Naive thymus-derived CD4-positive, alpha-beta T cell (primary cell): ENCODE measurements around the gene SCAPER. TPM values are rescaled to one million over a fixed set of nuclear protein-coding genes. Genes with fewer than 3 reads are reported as not detected.
A peak's percentile ranks its signal among the peaks of the same experiment; 100 is the strongest.

Experiments used
- ATAC-seq: fragments of 150-1000 bp; cut with Tn5 transposase; 2 replicates; pipeline ENCODE4 v1.10.0; 2021; ENCODE audit warnings: mild to moderate bottlenecking, moderate library complexity
- CTCF ChIA-PET: fragments of 350-600 bp; sonication (Branson Sonifier 250); formaldehyde crosslinking; loops from one replicate; lab custom pipeline; 2021; ENCODE audit warnings: antibody characterized with exemption; lab: Charles Lee
- POLR2A ChIA-PET: fragments of 350-600 bp; sonication (Branson Sonifier 250); formaldehyde crosslinking; loops from one replicate; lab custom pipeline; 2021; ENCODE audit warnings: antibody characterized with exemption, inconsistent platforms; lab: Charles Lee
- DNase-seq, 9 donors: peaks; one replicate each; pipeline versions ENCODE4 v3.0.0 to v3.0.0-alpha.2; 2020 to 2022; ENCODE audit warnings: mixed read lengths in 1 of 9
- H3K27ac ChIP-seq: one replicate; pipeline ENCODE4 v1.7.0; 2013; ENCODE audit warnings: mild to moderate bottlenecking, low read depth, low read length, moderate library complexity
- H3K27me3 ChIP-seq, 2 donors: one replicate each; pipeline ENCODE4 v1.7.0; 2013; ENCODE audit warnings: low read length in 2 of 2, mild to moderate bottlenecking in 2 of 2, moderate library complexity in 2 of 2; ENCODE audit not compliant: control insufficient read depth in 2 of 2, insufficient read depth in 2 of 2
- H3K36me3 ChIP-seq, 3 experiments: 1 replicate in 2 of 3; 2 replicates in 1 of 3; pipeline ENCODE4 v1.7.0; 2013; ENCODE audit warnings: low read length in 3 of 3, mild to moderate bottlenecking in 3 of 3, moderate library complexity in 1 of 3; ENCODE audit not compliant: insufficient read depth in 3 of 3, control insufficient read depth in 2 of 3
- H3K4me1 ChIP-seq, 2 donors: one replicate each; pipeline ENCODE4 v1.7.0; 2013; ENCODE audit warnings: low read length in 2 of 2, mild to moderate bottlenecking in 2 of 2, moderate library complexity in 1 of 2; ENCODE audit not compliant: control insufficient read depth in 2 of 2, insufficient read depth in 2 of 2
- H3K4me3 ChIP-seq: 2 replicates; pipeline ENCODE4 v1.7.0; 2013; ENCODE audit warnings: mild to moderate bottlenecking, low read length
- H3K9me3 ChIP-seq, 3 experiments: 1 replicate in 2 of 3; 2 replicates in 1 of 3; pipeline ENCODE4 v1.7.0; 2013; ENCODE audit warnings: low read length in 3 of 3; ENCODE audit not compliant: control insufficient read depth in 2 of 3
- H3K27ac Mint-ChIP-seq, 9 donors: one replicate each; pipeline ENCODE4 v1.8.0; 2020 to 2022; ENCODE audit warnings: mixed read lengths in 9 of 9, mild to moderate bottlenecking in 8 of 9, moderate library complexity in 5 of 9, inconsistent platforms in 2 of 9
- H3K27me3 Mint-ChIP-seq, 5 donors: one replicate each; pipeline ENCODE4 v1.8.0; 2021 to 2022; ENCODE audit warnings: mixed read lengths in 5 of 5, mild to moderate bottlenecking in 1 of 5
- H3K36me3 Mint-ChIP-seq, 5 donors: one replicate each; pipeline ENCODE4 v1.8.0; 2020 to 2022; ENCODE audit warnings: mixed read lengths in 5 of 5, mild to moderate bottlenecking in 3 of 5, inconsistent platforms in 1 of 5
- H3K4me1 Mint-ChIP-seq, 7 donors: one replicate each; pipeline ENCODE4 v1.8.0; 2020 to 2022; ENCODE audit warnings: mixed read lengths in 7 of 7, mild to moderate bottlenecking in 3 of 7, inconsistent platforms in 1 of 7
- H3K4me3 Mint-ChIP-seq, 10 donors: one replicate each; pipeline ENCODE4 v1.8.0; 2020 to 2022; ENCODE audit warnings: mild to moderate bottlenecking in 10 of 10, mixed read lengths in 10 of 10, moderate library complexity in 6 of 10, inconsistent platforms in 2 of 10
- H3K9me3 Mint-ChIP-seq, 11 donors: one replicate each; pipeline ENCODE4 v1.8.0; 2020 to 2022; ENCODE audit warnings: mixed read lengths in 11 of 11, mild to moderate bottlenecking in 4 of 11, inconsistent platforms in 1 of 11, moderate library complexity in 1 of 11
- intact Hi-C, 2 donors: fragments of 100-400 bp; cut with micrococcal nuclease; formaldehyde crosslinking; loops; one replicate each; pipeline ENCODE4 v1.15.1; 2023
- polyA plus RNA-seq, 2 donors: library from polyadenylated mRNA; unstranded; fragments of 300-500 nt; fragmentation: Illumina TruSeq; gene quantifications; one replicate each; pipeline ENCODE4 v1.2.3, GENCODE V29; 2021
- total RNA-seq, 6 experiments: library from RNA in 5 of 6; stranded (reverse) in 5 of 6; gene quantifications; 1 replicate in 5 of 6; 2 replicates in 1 of 6; pipeline ENCODE4 v1.2.3 and lab custom pipeline; 2021 to 2026

Gene SCAPER
- total and polyA plus RNA-seq, 7 experiments from 2014 or later: 22.6 to 56.9 (median 48.8) TPM

- H3K27me3 Mint-ChIP-seq: no peaks in the 10 kb centered on the region
- ATAC-seq: no peak
- Histone ChIP-seq H3K4me1 (no peaks in the 10 kb centered on the region), H3K27me3 (no peaks in the 10 kb centered on the region), H3K9me3 (no peaks in the 10 kb centered on the region), H3K4me3 (no peak overlapping the region), H3K36me3 (no peaks in the 10 kb centered on the region), H3K27ac (no peak overlapping the region)
- H3K9me3 Mint-ChIP-seq: peaks cover 0 to 2% (median 0%) of the 10 kb centered on the region in 11 donors
- peaks cover 0 to 38% (median 37%) of the 10 kb centered on the region in 5 donors for H3K36me3 Mint-ChIP-seq
- no peak for DNase-seq
- intact Hi-C loops: no loop called here
- no peak overlapping the region for H3K27ac Mint-ChIP-seq
- POLR2A ChIA-PET: no interaction called here
- H3K4me1 Mint-ChIP-seq: peaks cover 0 to 8% (median 0%) of the 10 kb centered on the region in 7 donors
- H3K4me3 Mint-ChIP-seq: no peak overlapping the region
- CTCF ChIA-PET: no interaction called here
Observed at GRCh38 chr15:76588811-76589747, 316.1 kb downstream of the SCAPER start.

- Histone ChIP-seq H3K27me3 (no peaks in the 10 kb centered on the region), H3K4me3 (no peak overlapping the region), H3K4me1 (no peaks in the 10 kb centered on the region), H3K9me3 (no peaks in the 10 kb centered on the region), H3K36me3 (no peaks in the 10 kb centered on the region), H3K27ac (no peak overlapping the region)
- no peak overlapping the region for H3K27ac Mint-ChIP-seq
- H3K4me1 Mint-ChIP-seq: peaks cover 0 to 8% (median 0%) of the 10 kb centered on the region in 7 donors
- intact Hi-C loops: no loop called here
- H3K27me3 Mint-ChIP-seq: no peaks in the 10 kb centered on the region
- ChIA-PET POLR2A (no interaction called here), CTCF (no interaction called here)
- no peak for DNase-seq
- no peak for ATAC-seq
- H3K4me3 Mint-ChIP-seq: no peak overlapping the region
- peaks cover 0 to 36% (median 13%) of the 10 kb centered on the region in 11 donors for H3K9me3 Mint-ChIP-seq
- H3K36me3 Mint-ChIP-seq: peaks cover 2 to 56% (median 55%) of the 10 kb centered on the region in 5 donors
Observed at GRCh38 chr15:76585576-76585897, 319.6 kb downstream of the SCAPER start.

- intact Hi-C loops: no loop called here
- peaks cover 0 to 8% (median 0%) of the 10 kb centered on the region in 7 donors for H3K4me1 Mint-ChIP-seq
- Histone ChIP-seq H3K27ac (no peak overlapping the region), H3K27me3 (no peaks in the 10 kb centered on the region), H3K4me3 (no peak overlapping the region), H3K4me1 (no peaks in the 10 kb centered on the region), H3K36me3 (no peaks in the 10 kb centered on the region), H3K9me3 (no peaks in the 10 kb centered on the region)
- no peak overlapping the region for H3K27ac Mint-ChIP-seq
- H3K9me3 Mint-ChIP-seq: peaks cover 0 to 38% (median 13%) of the 10 kb centered on the region in 11 donors
- ChIA-PET CTCF (no interaction called here), POLR2A (no interaction called here)
- H3K27me3 Mint-ChIP-seq: no peaks in the 10 kb centered on the region
- DNase-seq (no peak), ATAC-seq (no peak)
- H3K36me3 Mint-ChIP-seq: peaks cover 2 to 53% (median 51%) of the 10 kb centered on the region in 5 donors
- no peak overlapping the region for H3K4me3 Mint-ChIP-seq
Observed at GRCh38 chr15:76584868-76585575, 320.1 kb downstream of the SCAPER start.

- Histone ChIP-seq H3K4me3 (no peak overlapping the region), H3K36me3 (no peaks in the 10 kb centered on the region), H3K9me3 (no peaks in the 10 kb centered on the region), H3K27ac (no peak overlapping the region), H3K4me1 (no peaks in the 10 kb centered on the region), H3K27me3 (no peaks in the 10 kb centered on the region)
- H3K4me1 Mint-ChIP-seq: peaks cover 0 to 12% (median 7%) of the 10 kb centered on the region in 7 donors
- no peak overlapping the region for H3K27ac Mint-ChIP-seq
- peaks cover 0 to 42% (median 13%) of the 10 kb centered on the region in 11 donors for H3K9me3 Mint-ChIP-seq
- no peak for DNase-seq
- H3K4me3 Mint-ChIP-seq: no peak overlapping the region
- H3K36me3 Mint-ChIP-seq: peaks cover 0 to 52% (median 38%) of the 10 kb centered on the region in 5 donors
- intact Hi-C loops: no loop called here
- POLR2A ChIA-PET: no interaction called here
- CTCF ChIA-PET: no interaction called here
- H3K27me3 Mint-ChIP-seq: no peaks in the 10 kb centered on the region
- ATAC-seq: no peak
Observed at GRCh38 chr15:76582550-76582949, 322.6 kb downstream of the SCAPER start.

GRCh38 chr15:76577879-76578512 is 327.1 kb downstream of the SCAPER start:
- H3K4me3 Mint-ChIP-seq: no peak overlapping the region
- no peaks in the 10 kb centered on the region for H3K9me3 ChIP-seq
- H3K4me3 ChIP-seq: no peak overlapping the region
- DNase-seq: no peak
- H3K36me3 Mint-ChIP-seq: peaks cover 5 to 57% (median 49%) of the 10 kb centered on the region in 5 donors
- no peaks in the 10 kb centered on the region for H3K36me3 ChIP-seq
- ChIA-PET POLR2A (no interaction called here), CTCF (no interaction called here)
- intact Hi-C loops: no loop called here
- H3K9me3 Mint-ChIP-seq: peaks cover 0 to 31% (median 10%) of the 10 kb centered on the region in 11 donors
- no peaks in the 10 kb centered on the region for H3K27me3 Mint-ChIP-seq
- H3K4me1 ChIP-seq: no peaks in the 10 kb centered on the region
- H3K27ac Mint-ChIP-seq: no peak overlapping the region
- peaks cover 0 to 30% (median 8%) of the 10 kb centered on the region in 7 donors for H3K4me1 Mint-ChIP-seq
- H3K27ac ChIP-seq: no peak overlapping the region
- no peaks in the 10 kb centered on the region for H3K27me3 ChIP-seq
- ATAC-seq: no peak

- H3K9me3 Mint-ChIP-seq: peaks cover 0 to 18% (median 7%) of the 10 kb centered on the region in 11 donors
- no peaks in the 10 kb centered on the region for H3K27me3 Mint-ChIP-seq
- intact Hi-C loops: no loop called here
- no peak overlapping the region for H3K4me3 ChIP-seq
- no peaks in the 10 kb centered on the region for H3K4me1 ChIP-seq
- H3K36me3 ChIP-seq: no peaks in the 10 kb centered on the region
- peak overlapping the region in 1 of 9 donors; percentile 46 for H3K27ac Mint-ChIP-seq
- ChIA-PET POLR2A (no interaction called here), CTCF (no interaction called here)
- H3K27me3 ChIP-seq: no peaks in the 10 kb centered on the region
- H3K4me3 Mint-ChIP-seq: no peak overlapping the region
- no peak overlapping the region for H3K27ac ChIP-seq
- no peak for DNase-seq
- no peak for ATAC-seq
- no peaks in the 10 kb centered on the region for H3K9me3 ChIP-seq
- peaks cover 2 to 58% (median 46%) of the 10 kb centered on the region in 5 donors for H3K36me3 Mint-ChIP-seq
- H3K4me1 Mint-ChIP-seq: peaks cover 0 to 30% (median 8%) of the 10 kb centered on the region in 7 donors
Observed at GRCh38 chr15:76576523-76577279, 328.4 kb downstream of the SCAPER start.
